GM21381 (cell line): ENCODE data around the gene ASAP2.
"Not testable (repeated sequence)": the region's sequence is repeated elsewhere in the genome, so short reads cannot be mapped to it uniquely, and the experiment has no call there.

Source experiments
- ATAC-seq: cut with Tn5 transposase; IDR thresholded peaks from one replicate; pipeline ENCODE4 v1.9.1; 2021; ENCODE audit warnings: mild to moderate bottlenecking, moderate library complexity; ENCODE audit not compliant: unreplicated experiment

ASAP2 gene

DNA sequence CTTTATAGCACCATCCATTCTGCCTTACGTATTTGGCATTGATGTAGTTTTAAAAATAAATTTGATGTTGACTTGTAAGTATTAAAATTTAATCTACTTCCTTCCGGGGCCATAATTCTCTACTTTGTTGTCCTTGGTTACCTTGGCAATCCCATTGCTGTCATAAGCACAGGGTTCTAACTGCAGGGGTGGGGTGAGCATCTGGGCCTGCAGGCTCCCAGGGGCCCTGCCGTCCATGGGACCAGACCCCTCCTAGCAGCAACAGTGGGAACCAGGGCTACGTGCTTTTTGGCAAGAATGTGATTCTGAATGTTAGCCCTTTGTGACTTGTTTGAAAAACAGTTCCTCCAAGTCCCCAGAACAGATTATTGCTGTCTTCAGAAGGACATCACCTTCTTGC lies 4.9 kb downstream of the ASAP2 start:
- ATAC-seq, result no peak

DNA sequence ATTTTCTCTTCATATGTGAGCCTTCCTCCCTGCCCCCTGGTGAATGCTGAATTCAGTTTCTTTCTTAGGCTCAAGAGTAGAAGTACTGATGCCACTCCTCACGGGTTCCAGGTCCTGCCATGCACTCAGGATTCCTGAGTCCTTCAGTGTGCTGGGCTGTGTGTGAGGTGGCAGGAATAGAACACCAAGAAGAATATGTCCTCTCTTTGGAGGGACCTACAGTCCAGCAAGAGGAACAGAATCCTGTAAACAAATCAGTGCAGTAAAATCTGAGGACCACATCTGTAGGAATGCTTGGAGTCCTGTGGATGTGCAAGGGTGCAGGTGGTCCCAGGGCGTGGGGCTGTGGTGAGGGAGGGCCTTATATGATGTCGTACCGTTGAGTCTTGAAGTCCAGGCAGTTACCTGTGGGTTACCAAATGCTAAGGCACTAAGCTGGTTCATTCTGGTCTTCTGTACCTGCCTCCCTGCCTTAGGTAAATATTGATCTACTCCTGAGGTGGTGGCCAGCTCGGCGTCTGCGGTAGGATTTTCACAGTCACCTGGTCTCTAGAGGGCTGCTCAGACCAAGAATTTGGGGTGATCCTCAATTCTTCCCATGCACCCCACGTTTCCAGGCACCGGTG lies 5.5 kb downstream of the ASAP2 start:
- no peak for ATAC-seq

DNA sequence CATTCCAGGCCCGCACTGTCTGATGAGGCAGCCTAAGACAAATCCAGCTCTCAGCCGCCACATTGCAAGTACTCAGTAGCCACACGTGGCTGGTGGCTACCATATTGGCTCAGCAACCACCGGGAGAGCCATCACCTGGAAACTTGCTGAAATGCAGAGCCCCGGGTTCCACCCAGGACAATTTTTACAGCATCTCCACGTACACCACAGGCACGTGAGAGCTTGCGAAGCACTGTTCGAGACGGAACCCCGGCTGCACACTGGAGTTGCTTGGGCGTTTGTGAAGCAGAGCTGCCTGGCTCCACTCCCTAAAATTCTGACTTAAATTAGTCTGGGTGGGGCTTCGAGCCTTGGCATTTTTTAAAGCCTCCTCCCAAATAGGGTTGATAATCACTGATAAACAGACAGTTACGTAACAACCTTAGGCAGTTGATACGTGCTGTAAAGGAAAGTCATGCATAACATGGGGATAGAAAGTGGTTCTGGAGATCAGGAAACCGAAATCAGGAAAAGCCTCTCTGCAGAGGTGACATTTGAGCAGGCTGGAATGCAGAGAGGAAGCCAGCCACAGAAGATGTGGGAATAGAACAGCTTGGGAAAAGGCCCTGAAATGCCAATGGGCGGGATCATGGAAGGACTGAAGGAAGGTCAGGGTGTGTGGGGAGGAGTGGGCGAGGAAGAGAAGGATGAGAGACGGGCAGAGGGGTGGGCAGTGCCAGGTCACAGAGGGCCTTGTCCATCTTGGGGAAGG lies 6.2 kb downstream of the ASAP2 start:
- no peak for ATAC-seq

DNA sequence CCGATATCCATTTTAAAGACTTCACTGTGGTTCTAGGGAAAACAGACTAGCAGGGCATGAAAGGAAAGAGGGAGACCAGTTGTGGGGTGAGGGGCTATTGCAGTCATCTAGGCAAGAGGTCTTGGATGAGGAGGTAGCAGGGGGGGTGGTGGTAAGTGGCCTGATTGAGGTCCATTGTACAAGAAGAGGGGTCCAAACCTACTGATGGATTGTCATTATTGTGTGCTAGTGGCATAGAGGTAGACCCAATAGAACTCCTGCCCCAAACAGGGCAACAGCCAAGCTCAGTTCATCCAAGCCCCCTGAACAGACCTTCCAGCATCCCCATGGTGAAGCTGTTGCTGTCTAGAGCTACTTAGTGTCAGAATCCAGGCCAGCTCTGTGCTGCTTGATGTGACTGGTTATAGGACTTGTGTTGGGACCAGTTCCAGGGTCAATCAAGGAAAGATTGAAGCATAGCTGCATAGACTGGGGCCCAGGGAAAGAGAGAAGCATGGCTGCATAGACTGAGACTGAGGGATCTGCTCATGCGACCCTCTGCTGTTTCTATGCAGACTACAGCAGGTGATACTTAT lies 7.0 kb downstream of the ASAP2 start:
- ATAC-seq, result no peak

DNA sequence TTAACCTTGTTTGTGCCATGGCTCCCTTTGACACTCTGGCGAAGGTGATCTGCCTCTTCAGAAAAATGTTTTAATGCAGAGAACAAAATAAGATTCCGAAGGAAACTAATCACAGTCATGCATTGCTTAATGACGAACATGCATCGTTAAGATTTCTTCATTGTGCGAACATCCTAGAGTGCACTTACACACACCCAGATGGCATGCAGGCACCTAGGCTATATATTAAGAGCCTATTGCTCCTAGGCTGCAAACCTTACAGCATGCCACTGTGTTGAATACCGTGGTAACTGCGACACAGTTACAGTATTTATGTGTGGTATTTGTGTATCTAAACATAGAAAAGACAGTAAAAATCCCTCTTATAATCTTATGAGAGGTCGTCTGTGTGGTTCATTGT lies 8.3 kb downstream of the ASAP2 start:
- no peak for ATAC-seq

DNA sequence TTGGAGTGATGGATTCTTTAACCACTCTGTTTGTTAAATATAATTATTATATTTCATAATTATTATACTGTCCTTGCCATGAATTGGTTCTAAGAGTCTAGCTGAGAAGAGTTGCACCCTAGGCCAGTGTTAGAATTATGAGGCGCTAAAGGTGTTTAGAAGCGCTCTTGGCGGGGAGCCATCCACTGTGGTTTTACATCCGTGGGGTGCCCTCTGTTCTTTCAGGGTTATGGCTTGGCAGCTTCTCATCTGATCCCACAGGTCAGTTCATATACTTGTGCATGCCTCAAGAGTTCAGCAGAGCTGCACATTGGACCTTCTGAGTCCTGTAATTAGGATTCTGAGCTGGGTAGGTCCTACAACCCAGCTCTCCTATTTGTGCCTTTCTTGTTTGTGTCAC lies 9.1 kb downstream of the ASAP2 start:
- no peak for ATAC-seq

DNA sequence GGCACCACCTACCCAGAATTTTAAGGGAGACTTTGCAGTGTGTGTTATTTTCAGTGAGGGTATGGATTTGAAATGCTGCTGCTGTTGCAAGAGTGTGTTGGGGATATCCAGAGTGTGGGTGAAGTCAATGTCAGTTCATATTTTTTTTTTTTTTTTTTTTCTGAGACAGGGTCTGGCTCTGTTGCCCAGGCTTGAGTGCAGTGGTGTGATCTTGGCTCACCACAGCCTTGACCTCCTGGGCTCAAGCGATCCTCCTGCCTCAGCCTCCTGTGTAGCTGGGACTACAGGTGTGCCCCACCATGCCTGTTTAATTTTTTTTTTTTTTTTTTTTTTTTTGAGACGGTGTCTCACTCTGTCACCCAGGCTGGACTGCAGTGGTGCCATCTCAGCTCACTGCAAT lies 9.5 kb downstream of the ASAP2 start:
- not testable (repeated sequence) for ATAC-seq

DNA sequence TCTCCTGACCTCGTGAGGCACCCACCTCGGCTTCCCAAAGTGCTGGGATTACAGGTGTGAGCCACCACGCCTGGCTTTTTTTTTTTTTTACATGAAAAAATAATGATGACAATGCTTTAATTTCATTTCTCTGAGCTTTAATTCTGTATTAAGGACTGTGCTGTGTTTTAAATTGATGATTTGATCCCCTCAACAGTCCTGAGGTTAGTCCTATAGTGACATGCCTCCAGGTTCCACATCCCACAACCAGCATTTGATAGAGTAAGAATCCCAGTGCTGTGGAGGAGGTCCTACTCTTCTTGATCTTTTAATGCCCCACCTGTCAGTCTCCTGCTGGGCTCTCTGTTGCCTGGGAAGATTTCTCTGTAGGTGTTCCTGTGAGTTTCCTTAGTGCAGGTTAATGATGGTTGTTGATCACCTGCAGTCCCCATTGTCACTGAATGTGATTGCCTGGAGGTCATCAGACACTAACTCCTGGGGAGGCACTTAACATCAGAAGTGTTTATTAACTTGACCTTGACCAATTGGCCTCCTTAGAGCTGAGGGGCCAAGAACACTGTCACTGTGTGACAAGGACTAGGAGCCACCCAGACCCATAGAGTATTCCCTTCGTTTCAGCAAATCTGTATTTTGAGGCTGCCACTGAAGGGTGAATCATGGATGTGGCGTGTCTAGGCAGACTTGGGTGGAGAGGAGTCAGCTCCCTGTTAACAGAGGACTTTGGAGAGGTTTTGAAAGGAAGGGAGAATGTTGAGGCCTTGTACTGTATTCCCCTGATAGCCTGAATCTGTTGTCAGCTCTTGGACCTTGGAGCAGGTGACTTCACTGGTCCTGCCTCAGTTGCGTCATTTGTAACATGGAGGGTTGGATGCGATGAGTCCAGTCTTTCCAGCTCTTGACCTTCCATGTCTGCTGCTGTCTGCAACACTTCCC lies 11.5 kb downstream of the ASAP2 start:
- no peak for ATAC-seq

DNA sequence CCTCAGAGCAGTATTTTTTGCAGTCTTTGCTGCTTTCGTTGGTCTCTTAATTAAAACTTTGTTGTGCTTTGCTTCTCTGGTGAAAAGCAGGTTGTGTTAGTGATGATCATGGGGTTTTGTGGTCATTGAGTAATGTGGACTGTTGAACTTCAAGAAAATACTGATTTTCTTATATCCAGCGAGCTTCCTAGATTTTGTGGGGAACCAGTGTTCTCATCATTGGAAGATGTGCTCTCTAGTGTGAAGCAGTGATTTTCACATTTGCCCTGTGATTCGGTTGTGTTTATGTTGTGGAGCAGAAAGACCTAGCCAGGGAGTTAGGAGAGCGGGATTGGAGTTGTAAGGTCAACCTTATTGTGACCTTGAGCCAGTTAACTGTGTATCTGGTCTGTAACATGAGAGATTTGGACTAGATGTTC lies 12.4 kb downstream of the ASAP2 start:
- ATAC-seq, result no peak

DNA sequence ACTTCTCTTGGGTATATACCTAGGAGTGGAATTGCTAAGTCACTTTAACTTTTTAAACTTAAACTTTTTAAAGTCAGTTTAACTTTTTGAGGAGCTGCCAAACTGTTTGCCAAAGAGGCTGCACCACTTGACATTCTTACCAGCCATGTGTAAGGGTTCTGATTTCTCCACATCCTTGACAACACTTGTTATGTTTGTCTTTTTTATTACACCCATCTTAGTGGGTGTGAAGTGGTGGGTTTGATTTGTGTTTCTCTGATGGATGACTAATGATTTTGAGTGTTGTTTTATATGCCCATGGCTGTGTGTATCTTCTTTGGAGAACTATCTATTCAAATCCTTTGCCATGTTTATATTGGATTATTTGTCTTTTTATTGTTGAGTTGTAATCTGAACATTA lies 13.6 kb downstream of the ASAP2 start:
- ATAC-seq, result no peak

DNA sequence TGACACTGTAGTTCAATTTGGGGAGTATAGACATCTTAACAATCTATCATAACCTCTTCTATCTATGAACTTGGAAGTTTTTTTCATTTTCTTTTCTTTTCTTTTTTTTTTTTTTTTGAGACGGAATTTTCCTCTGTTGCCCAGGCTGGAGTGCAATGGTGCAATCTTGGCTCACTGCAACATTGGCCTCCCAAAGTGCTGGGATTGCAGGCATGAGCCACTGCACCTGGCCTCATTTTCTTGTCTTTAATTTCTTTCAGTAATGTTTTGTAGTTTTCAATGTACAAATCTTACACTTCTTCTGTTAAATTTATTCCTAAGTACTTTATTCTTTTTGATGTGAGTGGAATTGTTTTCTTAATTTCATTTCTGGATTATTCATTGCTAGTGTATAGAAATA lies 14.6 kb downstream of the ASAP2 start:
- ATAC-seq, result no peak

DNA sequence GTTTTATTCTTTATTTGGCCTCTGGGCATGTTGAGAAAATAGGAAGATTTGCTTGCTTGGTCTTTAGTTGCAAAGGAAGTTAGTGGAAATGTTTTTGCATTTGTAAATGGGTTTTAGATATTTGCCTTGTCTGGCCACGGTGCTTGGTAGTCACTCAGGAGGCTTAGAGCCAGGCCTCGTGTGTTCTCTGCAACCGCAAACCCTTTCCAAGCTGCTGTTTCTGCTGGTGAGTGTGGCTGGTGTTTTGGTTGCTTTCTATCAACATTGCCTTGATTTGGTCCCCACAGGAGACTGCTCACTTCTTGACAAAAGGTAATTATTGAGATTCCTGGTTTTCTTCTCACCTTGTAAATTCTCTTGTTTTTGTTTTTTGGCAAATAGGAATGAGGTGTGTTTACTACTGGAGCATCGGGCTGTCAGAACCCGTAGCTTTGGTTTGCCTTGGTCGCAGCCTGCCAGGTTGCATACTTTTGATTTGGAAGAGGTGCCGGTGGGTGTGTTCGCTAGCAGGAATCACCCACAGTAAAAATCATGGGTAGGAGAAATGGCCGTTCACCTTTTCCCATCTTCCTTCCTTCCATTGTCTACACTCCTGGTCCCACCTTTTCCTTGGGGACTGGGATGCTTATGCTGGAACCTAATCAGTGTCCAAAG lies 15.8 kb downstream of the ASAP2 start:
- ATAC-seq, result no peak

DNA sequence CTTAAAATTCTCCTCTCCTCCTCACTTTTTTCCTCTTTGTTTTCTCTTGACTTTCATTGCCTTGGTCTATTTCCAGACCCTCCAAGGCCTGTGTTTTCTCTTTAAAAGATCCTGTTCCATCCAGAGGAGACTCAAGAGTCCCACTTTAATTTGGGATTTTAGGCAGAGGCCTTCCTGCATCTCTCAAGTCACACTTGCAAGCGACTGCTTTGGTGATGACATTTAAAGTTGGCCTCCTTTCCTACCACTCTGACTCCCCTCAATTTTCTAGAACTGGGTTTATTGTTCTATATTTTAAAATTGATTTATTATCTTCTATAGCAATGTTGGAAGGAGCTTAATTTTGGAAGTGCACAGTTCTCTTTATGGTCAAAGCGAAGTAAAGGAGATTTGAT lies 16.3 kb downstream of the ASAP2 start:
- no peak for ATAC-seq

DNA sequence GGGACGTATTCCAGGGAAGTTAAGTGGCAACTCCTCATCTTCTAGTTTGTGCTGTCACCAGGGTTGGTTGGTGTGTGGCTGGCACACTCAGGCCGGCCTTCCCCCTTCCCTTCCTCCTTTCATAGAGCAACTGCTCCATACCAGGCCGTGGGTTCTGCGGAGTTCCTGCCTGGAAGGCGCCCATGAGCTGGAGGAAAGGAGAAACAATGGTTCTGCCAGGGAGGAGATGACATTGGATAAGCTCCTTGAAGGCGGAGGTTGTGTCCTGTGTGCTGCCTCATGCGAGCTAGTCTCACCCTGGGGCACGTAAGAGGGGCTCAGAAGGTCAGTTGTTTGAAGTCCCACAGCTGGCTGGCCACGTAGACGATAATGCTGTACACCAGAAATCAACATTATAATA lies 19.2 kb downstream of the ASAP2 start:
- ATAC-seq, result no peak

DNA sequence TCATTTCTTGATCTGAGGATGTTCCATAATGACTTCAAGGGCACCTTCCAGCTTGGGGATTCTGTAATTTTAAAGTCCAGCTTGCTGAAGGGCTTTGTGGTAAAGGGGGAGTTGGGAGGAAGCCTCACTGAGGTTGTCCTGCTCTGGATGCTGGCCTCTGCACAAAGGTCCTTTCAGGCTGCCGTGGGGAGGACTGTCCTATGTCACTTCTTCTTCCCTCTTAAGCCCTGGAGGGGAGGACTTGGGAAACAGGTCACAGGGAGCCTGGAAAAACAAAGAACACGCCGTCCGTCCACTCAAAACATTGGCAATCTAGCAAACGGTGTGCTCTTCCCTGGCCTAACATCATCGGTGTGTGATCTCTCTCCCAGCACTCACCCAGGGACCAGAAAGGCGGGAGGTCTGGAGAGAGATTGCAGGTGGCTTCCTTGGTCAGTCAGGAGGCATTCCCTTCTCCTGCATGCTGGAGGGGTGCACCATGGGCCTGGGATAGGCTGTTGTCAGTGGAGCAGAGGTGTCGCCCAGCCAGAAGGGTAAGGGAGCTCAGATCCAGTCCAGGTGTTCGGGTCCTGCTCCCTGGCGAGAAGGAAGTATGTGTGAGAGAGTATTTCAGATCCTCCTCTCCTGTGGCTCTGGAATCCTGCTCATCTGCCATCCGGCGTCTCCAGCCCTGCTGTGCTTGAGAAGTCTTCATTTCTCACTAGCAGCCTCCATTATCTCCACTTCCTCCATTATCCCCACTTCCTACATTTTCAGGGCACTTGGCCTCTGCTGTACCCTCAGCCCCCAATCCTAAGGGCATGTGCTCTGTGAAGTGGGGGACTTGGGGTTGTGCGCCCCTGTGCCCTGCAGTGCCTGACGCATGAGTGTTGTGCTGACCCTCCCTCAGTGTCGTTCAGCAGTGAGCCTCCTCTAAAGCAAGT lies 20.1 kb downstream of the ASAP2 start:
- ATAC-seq, result no peak

DNA sequence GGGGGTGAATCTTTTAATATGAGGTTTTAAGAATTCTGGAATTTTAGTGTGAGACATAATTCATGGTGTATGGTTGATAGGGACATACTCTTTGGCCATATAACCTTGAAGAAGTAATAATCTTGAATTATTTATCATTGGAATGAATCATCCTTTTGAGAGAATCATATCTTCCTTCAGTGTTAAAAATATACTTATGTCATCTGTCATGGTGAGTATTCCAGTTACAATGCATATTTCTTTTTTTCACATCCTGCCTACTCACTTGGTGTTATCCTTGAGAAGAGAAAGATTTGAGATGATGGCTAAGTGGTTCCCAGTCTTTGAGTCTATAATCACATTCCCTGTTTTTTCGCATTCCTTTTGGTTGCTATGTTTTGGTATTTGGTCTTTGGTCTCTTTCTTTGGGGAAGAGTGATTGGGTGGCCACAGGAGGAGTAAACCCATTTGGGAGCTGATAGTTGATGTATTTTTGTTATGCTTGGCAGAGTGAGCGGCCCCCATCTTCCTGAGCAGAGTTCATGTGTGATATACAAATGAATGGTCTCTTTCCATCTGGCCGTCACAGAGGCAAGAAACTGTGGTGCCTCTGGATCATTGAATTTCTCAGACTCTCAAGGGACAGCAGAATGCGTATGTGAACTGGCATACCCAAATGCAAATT lies 21.6 kb downstream of the ASAP2 start:
- no peak for ATAC-seq

DNA sequence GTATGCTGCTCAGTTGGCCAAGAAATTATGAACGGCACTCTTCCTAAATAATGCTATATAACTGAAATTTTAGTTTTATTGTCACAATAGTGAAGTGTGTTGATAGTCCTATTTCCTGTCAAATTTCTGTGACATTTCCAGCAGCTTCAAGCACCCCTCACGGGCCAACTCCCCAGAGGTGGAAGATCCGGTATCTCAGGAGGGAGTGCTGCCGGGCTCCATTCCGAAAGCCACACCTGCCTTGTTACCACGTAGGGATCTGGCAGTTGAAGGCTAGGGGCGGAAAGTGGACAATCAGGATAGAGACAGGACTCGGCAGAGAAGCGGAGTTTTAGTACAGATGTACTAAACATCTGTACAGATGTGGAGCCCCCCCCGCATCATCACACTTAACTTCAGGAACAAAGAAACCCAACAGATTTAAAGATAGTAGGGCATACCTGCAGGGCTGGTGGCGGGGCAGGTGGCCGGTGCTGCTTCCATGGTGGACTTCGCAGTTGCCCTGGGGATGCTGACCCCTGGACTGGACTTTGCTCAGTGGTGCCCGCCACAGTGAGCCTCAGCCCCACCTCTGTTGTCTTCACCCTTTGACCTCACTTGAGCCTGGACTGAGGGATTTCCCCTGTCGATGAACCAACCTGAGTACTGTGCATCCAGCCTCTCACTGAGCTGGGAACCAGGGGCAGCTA lies 22.3 kb downstream of the ASAP2 start:
- no peak for ATAC-seq

DNA sequence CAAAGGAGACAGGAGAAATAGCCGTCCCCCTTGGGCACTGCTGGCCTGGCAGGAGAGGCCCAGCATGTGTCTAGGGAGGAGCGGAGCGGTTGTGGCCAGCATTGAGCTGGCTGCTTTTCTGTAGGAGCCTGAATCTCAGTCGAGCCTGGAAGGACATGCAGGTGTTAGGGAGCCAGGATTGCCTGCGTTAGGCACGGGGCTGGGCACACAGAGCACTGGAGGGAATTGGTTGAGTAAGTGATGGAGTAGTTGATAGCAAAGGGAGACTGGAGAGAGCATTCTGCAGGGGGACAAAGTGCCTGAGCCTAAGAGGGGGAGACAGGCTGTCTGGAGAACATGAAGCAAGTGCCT lies 22.8 kb downstream of the ASAP2 start:
- ATAC-seq, result no peak
